Measurements from ENCODE around the gene CEP135.
"Not testable (repeated sequence)": the region's sequence is repeated elsewhere in the genome, so short reads cannot be mapped to it uniquely, and the experiment has no call there.

The CEP135 gene

DNA sequence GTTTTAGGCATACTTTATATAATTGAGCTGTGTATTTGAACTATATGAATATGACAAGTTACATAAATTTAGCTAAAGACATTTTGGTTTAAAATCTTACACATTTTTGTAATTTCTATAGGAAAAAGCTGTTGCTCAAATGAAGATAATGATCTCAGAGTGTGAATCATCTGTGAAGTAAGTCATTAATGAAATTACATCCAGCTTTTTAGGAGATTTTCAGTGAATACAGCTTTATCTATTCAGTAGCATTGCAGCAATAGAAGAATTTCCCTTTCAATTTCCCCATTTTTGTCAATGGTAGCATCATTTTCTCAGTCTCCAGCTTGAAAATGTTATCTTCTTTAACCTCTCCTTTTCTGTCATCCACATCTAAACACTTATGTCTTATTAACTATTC is 59.5 kb downstream of the CEP135 start:
- no peak for DNase-seq (ENCODE audit: low spot score)

DNA sequence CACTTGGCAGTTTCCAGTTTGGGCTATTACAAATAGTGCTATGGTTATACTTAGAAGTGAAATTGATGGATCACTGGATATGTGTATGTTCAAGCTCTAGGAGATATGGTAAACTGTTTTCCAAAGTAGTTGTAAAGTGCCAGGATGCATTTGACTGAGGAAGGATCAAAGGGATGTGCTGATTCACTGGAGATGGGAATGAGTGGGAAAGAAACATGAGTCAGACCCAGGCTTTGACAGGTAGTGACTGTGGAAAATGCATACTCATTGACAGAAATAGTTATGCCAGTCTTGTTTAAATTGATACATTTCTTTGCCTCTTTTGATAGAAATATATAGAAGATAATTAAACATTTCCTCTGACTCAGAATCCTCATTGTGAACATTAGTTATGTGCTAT is 77.9 kb downstream of the CEP135 start:
- DNase-seq (ENCODE audit: low spot score), result no peak

GRCh38 chr4:56028165-56028564 is 79.4 kb downstream of the CEP135 start:
- DNase-seq (ENCODE audit: low spot score), result no peak

- no peak for DNase-seq (ENCODE audit: low spot score)
Measured at GRCh38 chr4:56038487-56039162, 89.9 kb downstream of the CEP135 start.

GRCh38 chr4:56040842-56041241 is 92.1 kb downstream of the CEP135 start:
- DNase-seq (ENCODE audit: low spot score), result no peak

- DNase-seq (ENCODE audit: low spot score), result no peak
Measured at GRCh38 chr4:56042225-56042624, 93.5 kb downstream of the CEP135 start.

- DNase-seq (ENCODE audit: low spot score), result no peak
Measured at GRCh38 chr4:56048383-56048701, 99.6 kb downstream of the CEP135 start.

GRCh38 chr4:56048702-56049431 is 100.1 kb downstream of the CEP135 start:
- DNase-seq (ENCODE audit: low spot score), result peak; percentile 74

DNA sequence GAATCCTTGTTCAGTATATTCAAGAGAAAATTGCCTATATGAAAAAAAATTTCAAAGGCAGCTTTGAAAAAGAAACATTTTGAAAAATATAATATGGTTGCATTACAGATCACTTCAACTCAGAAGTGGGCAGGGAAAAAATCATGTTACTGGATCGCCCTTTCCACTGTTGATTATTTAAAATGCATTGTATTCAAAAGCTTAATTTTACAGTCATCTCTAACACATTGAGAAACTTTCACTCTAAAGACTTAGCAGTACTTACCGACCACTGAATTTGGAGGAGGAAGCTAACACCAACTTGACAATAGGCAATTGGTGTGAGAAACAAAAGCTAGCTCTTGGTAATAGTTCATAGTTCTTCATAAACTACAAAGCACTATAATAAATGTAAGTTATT is 101.9 kb downstream of the CEP135 start:
- DNase-seq (ENCODE audit: low spot score), result no peak

GRCh38 chr4:56051029-56051709 is 102.4 kb downstream of the CEP135 start:
- DNase-seq (ENCODE audit: low spot score), result peak; percentile 32

GRCh38 chr4:56051710-56052075 is 102.9 kb downstream of the CEP135 start:
- DNase-seq (ENCODE audit: low spot score), result no peak

- peak; percentile 40 for DNase-seq (ENCODE audit: low spot score)
Measured at GRCh38 chr4:56052481-56052880, 103.7 kb downstream of the CEP135 start.

- DNase-seq (ENCODE audit: low spot score), result no peak
Measured at GRCh38 chr4:56052966-56053365, 104.2 kb downstream of the CEP135 start.

DNA sequence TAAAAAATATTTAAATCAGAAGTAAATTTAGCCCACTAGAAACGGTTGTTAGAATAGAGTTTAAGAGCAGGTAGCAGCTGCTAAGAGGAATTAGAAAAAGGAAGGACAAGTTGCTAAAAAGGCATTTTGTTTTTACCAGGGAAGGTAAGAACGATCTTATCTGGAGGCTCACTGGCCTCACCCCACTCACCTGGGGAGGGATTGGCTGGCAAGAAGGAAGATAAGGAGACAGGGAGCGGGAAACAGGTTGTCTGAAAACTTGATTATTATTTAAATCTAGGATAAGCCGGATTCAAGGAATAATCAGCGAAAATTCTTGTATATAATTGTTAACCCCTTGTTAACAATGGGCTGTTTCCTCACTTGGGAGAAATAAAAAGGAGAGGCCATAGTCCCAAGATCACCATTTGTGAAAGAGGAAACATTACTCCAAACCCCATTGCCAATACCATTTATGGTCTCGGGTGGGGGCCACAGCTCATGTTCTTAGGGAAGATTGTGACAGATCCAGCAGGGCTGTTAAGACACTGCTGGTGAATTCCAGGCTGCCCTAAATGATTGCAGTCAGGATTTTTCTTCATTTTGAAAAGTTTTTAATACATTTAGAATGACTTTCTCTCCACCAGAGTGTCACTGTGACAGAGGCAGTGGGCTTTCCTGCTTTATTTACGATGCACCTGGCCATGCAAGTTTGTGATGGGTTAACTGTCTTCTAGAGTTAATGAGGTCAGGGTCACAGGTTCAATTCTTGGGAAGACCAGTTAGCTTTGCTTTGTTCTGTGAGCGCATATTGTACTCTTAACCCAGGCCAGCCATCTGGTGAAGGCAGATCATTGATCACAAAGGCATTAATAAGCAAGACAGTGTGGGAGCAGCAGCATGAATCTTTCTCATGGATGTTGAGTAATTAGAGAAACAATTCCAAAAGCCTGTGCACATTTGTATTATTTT is 106.6 kb downstream of the CEP135 start:
- no peak for DNase-seq (ENCODE audit: low spot score)

DNA sequence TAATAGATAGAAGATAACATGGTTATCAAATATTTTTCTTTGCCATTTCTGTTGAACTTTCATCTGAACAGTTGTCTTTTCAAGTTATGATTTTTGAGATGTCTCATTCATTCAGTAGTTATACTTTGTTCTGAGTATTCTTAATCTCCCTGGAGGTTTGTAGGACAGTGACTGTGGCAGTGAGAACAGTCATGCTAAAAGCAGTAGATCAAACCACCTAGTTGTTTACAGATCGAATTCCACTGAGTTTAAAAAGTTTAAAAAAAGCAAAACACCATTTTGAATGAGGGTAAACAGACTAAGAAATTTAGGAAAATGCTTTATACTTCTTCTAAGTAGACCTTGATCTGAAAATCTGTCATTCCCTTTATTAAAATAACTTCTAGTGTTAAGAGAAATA is 107.2 kb downstream of the CEP135 start:
- DNase-seq (ENCODE audit: low spot score), result no peak

- no peak for DNase-seq (ENCODE audit: low spot score)
Measured at GRCh38 chr4:56058555-56058954, 109.8 kb downstream of the CEP135 start.

GRCh38 chr4:56060036-56060435 is 111.3 kb downstream of the CEP135 start:
- DNase-seq (ENCODE audit: low spot score), result no peak

DNA sequence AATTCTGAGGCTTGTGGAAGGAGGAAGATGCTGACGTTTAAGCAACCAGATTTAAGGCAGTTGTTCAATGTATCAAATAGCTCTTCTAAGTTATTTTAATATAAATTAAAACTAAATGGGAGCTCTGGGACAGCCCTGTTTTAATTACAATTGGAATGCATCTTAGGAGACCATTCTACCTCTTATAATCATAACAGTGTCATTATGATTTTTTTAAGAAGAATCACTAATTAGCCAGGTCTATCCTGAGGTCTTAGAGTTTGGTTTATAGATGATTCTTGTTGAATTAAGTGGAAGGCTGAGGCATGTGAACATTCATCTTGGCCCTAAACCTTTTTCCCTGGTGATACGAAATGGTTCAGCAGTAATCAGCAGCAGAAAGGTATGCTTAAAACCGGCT is 113.4 kb downstream of the CEP135 start:
- DNase-seq (ENCODE audit: low spot score), result no peak

GRCh38 chr4:56062526-56063145 is 113.9 kb downstream of the CEP135 start:
- no peak for DNase-seq (ENCODE audit: low spot score)

DNA sequence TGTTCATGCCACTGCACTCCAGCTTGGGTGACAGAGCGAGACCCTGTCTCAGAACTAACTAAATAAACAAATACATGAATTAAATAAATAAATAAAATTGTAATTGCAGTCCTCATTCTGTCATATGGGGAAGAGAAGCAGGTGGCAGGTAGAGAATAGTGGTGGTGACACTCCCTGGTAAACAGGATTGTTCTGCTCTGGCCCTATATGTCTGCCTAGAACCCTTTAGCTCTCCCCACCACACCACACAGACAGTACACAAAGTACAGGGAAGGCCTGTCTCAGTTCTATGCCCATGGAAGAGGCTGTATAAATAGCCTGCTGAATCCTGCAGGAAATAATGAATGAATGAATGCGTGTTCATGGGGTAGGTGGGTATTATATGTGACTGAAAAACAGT is 117.7 kb downstream of the CEP135 start:
- no peak for DNase-seq (ENCODE audit: low spot score)

GRCh38 chr4:56067826-56068225 is 119.1 kb downstream of the CEP135 start:
- no peak for DNase-seq (ENCODE audit: low spot score)

DNA sequence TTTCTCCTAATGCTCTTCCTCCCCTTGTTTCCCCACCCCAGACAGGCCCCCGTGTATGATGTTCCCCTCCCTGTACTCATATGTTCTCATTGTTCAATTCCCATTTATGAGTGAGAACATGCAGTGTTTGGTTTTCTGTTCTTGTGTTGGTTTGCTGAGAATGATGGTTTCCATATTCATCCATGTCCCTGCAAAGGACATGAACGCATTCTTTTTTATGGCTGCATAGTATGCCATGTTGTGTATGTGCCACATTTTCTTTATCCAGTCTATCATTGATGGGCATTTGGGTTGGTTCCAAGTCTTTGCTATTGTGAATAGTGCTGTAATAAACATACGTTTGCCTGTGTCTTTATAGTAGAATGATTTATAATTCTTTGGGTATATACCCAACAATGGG is 124.0 kb downstream of the CEP135 start:
- not testable (repeated sequence) for DNase-seq (ENCODE audit: low spot score)
